PFSK-1 (cell line): ENCODE measurements around the gene GKN1.

Source experiments
- POLR2AphosphoS5 ChIP-seq: IDR thresholded peaks from 2 replicates; pipeline ENCODE4 v1.6.1; 2012; ENCODE audit warnings: low read depth, mild to moderate bottlenecking, control low read depth, low read length, moderate library complexity
- REST ChIP-seq, 2 experiments: IDR thresholded peaks; 2 replicates each; pipeline versions ENCODE4 v1.6.1 to v1.8.0; 2011 to 2012; ENCODE audit warnings: low read depth in 2 of 2, low read length in 2 of 2, control low read depth in 1 of 2, inconsistent platforms in 1 of 2, mild to moderate bottlenecking in 1 of 2, moderate library complexity in 1 of 2; ENCODE audit not compliant: insufficient read depth in 1 of 2

DNA sequence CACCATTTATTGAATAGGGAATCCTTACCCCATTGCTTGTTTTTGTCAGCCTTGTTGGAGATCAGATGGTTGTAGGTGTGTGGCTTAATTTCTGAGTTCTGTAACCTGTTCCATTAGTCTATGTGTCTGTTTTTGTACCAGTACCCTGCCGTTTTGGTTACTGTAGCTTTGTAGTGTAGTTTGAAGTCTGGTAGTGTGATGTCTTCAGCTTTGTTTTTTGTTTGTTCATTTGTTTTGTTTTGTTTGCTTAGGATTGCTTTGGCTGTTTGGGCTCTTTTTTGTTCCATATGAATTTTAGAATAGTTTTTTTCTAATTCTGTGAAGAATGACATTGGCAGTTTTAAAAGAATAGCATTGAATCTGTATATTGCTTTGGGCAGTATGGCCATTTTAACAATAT lies 34.5 kb upstream of the GKN1 start:
- TF ChIP-seq POLR2AphosphoS5, result no peak
- TF ChIP-seq REST (IDR thresholded peaks at IDR 0.05; ENCODE audit: insufficient read depth in 1 of 2, low read depth in 2 of 2, low read length in 2 of 2), result no peak
